Left hindlimb (tissue), 1 donor: ENCODE measurements around the gene PDE2A.

ENCODE experiments used
- DNase-seq: peaks from one replicate; pipeline ENCODE4 v3.0.0-alpha.2; 2018

The PDE2A gene

DNA sequence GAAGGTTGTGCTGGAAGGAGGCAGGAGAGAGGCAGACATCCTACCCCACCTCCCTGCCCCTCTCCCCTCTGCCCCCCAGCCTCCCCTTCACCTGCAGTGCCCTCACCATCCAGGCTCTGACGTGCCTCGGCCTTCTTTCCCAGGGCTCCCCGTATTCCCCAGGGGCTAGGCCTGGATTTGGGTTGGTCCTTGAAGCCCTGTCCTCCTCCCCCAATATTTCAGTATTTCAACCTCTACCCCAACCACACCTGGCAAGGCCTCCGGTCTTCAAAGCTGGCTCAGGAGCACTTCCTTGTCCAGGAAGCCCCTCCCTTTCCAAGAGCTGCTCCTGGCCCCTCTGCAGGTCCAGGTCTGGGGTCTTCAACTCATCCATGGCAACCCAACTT lies 8.6 kb upstream of the PDE2A start:
- DNase-seq = no peak

DNA sequence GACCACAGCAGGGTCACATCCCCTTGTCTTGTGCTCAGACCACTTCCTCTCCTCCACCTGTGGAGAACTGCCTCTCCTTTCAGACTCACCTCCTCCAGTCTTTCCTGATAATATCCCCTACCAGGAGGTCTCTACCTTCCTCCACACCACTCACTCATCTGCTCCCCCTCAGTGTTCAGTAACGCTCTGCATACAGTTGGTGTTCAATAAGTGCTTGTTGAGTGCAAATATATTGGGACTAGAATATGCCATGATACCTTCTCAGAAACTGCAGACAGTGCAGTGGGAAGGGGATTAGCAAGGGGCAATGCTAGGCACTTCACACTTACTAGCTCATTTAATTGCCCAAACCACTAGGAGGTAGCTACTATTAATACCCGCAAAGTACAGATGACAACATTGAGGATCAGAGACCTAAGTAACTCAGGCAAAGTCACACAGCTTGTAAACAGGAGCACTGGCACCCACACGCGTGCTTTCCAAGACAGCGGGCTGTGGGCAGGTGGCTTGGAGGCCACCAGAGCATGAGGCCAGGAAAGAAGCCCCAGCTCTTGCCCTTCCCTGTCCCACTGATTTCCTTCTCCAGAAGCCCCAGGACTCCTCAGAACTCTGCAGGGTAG lies 8.1 kb upstream of the PDE2A start:
- DNase-seq = no peak

GRCh38 chr11:72681226-72682153 lies 7.3 kb upstream of the PDE2A start:
- DNase-seq = no peak

DNA sequence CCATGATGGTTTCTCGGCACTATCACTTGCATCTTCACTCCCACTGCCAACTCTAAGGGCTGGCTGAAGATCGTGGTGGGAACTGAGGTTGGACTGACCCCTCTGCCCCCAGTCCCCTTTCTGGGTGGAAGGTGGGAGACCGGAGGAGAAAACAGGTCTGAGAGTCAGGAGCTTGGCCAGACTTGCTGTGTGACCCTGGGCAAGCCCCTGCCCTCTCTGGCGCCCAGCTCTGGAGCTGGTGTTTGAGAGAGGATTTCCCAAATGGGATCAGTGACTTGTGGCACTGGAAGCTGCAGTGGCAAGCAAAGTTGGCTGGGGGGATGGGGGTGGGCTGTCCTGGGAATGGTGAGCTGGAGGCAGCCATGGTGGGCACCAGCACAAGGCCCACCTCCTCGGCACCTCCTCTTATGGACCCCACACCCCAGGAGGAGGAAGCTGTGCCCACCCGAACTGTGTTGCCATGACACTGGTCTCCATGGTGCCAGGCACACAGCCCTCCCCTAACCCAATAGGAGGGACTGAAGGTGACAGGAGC lies 6.5 kb upstream of the PDE2A start:
- DNase-seq = no peak

- DNase-seq = no peak
Observed at GRCh38 chr11:72679869-72680268, 5.6 kb upstream of the PDE2A start.

DNA sequence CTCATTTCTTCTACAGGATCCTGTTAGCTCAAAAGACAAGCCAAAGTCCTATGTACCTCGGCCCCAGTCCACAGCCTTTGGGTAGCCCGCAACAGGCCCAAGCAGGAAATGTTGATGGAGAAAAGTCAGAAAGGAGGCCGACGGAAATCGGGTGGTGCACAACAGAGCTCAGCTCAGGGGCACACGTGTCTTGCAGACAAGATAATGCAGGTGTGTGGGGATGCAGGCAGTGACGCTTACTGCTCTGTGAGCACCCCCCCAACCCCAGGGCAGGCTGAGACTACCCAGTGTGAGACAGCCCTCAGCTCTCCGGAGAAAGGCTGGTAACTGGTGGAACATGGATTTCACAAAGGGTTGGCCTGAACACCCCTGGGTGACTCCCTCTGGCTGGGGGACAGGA lies 4.3 kb upstream of the PDE2A start:
- DNase-seq = no peak

DNA sequence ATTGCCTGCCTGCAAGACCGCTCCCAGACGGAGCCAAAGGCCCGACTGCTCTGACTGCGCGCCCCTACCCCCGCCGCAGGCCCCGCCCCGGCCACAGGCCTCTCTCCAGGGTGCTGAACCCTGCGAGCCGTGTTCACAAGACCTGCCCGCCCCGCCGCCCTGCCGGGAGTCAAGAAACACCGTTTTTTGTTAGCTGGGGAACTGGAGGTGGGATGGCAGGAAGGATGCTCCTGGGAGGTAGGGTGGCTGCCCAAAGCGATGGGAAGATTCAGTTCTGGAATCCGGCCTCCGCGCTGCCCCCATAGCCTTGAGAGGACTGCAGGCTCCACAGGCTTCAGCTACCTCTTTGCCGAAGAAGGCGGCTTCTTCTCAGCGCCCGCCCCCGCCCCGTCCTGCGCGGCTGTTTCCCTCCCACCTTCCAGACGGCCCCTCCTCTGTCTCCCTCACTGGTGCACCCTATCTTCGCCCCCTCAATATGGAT lies 2.7 kb upstream of the PDE2A start:
- DNase-seq = peak; percentile 85

DNA sequence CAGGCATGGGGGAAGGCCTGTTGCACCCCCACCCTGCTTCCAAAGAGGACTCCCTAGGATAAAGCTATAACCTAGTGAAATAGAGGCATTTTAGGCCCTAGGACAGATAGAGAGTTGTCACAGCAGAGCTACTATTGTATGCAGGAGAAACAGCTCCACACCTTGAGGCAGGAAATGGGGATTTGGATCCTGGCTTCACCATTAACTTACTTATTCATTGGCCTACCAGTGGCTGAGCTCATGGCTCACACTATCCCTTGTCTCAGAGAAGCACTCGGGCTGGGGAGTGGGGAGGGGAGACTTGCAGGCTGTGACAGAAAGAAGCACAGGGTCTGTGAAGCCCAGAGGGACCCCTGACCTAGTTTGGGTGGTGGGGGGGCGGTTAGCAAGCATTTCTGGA lies 999 bp upstream of the PDE2A start:
- DNase-seq = no peak

DNA sequence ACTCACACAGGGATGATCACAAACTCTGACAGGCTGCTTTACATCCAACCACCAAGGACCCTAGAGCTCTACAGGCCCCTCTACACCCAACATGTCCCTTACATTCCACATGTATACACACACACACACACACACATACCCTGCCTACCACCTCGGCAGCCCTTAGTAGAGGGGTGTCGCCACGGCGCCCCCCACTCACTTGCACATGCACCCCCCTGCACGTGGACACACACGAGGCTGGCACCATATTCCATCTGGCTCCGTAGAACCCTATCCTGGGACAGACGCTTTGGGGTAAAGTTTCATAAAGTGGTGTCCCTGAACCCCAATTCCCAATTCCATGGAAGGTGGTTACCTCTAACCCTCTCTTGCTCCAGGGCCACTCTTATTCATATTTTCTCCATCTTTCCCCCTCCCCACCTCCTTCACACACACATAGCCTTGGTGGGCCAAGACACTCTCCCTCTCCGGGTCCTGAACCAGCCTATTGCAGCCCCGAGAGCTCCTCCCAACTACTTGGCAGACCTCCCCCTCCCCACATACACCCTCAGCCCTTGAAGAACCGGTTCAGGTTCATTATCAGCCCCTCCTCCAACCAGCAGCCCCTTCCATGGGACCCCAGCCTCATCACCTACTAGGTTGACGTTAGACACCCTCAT lies 809 bp downstream of the PDE2A start:
- no peak for DNase-seq

- no peak for DNase-seq
Observed at GRCh38 chr11:72672597-72673238, 1.5 kb downstream of the PDE2A start.

DNA sequence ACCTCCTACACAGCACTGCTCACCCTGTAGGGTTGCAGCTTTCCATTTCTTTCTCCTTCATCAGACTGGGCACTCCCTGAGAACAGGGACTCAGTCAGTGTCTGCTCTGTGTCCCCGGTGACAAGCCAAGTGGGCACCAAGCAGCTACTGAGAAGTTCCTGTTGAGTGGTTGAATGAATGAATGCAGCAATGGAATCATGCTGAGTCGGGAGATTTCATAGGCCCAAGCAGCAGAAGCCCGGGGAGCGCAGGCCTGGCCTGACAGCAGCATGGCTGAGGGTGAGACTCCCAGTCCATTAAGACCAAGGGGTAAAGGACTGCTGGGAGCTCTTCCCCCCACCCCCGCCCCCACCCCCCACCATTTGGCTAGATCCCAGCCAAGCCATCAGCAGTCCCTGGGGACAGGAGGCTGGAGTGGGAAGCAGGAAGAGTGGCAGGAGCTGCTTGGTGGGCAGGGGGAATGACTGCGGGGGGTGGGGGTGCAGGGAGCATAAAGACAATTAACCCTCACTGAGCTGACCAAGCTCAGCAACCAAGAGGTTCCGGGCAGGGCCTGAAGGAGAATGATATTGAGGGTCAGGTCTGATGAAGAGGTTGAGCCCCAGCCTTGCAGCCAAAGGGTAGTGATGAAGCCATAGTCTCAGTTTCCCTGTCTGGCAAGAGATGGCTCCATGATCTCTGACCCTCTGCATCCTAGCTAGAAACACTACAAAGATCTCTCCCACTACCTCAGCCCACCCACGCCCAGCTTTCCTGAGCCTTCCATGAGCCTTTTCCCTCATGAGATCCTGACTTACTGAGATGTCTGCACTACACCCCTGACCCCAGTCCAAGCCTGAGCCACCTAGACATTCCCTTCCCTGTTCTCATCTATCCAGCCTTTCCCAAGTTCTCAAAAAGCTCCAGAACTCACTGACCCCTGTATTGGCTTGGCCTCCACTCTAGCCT lies 2.8 kb downstream of the PDE2A start:
- no peak for DNase-seq

DNA sequence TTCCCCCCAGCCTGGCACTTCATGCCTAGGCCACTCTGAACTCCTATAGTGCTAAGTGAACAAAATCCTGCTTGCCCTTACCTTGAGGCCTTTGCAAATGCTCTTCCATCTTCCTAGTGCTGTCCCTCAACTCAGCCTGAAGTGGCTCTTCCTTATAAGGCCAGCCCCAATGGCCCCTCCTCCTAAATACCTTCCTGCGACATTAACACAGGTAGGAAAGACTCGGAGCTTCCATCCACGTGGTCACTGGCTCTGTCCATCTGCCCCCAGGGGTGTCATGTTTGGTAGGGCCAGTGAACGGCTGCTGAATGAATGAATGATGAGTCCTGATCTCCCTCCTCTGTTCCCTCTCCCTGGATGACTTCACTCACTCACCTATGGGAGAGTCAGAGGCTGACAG lies 4.2 kb downstream of the PDE2A start:
- DNase-seq = no peak

DNA sequence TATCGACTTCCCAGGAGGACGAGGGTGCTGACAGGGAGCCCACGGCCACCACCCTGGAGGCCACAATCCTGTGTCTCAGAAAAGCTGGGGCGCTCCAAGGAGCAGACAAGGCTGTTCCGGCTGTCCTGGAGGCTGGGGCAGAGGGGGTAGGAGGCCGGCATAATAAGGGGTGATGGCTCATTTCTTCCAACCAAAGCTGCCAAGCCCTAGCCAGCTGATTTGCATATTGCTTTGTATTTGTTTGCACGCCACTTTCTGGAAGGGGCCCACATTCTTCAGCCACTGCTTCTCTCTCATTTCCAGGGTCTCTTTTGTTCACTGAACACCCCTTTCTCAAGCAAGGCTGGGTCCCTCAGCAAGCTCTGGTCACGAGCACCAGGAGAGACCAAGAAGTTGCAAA lies 4.7 kb downstream of the PDE2A start:
- DNase-seq = no peak

DNA sequence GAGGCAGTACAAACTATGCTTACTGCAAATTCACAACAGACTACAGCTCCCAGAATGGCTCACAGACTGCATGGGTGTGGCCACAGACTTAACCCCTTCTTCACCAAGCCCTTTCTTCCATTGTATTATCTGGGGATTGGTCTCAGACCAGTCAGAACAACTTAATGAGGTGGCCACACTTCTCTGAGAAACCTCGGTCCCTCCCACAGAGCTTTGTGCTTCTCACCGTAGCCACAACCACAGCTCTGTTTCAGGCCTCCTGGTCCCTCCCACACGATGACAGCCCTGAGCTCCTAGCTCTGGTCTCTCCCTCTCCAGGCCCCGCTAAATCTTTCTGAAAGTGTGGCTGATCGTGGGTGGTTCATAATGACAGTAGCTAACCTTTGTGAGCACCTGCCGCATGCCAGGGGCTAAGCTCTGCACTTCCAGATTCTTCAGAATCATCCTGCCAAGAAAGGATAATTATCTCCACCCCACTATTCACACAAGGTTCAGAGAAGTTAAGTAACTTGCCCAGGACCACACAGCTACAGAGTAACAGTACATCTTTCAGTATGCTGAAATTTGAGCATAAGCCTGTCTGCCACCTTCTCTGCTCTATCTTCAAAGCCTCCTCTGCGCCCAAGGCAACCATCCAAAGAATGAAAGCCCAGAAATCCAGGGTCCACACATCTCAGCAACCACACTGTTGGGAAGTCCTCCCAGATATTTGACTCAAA lies 5.4 kb downstream of the PDE2A start:
- DNase-seq = no peak

- no peak for DNase-seq
Observed at GRCh38 chr11:72665911-72666472, 8.2 kb downstream of the PDE2A start.

DNA sequence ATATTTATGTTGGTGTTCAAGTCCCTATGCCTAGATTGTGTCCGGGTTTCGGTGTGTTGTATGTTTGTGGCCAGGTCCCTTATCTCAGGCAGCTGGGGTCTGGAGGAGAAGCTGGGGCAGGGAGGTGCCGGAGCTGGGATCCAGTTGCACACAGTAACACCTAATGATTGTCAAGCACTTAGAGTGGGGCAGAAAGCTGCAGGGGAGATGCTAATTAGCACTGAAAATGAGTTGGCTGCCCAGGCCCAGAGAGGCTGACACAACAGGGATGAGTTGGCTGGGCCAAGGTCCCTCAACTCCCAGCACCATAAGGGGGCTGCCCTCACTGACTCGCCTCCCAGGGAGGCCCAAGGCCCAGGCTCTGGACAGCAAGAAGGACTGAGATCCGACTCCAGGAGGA lies 12.2 kb downstream of the PDE2A start:
- no peak for DNase-seq

GRCh38 chr11:72661486-72661885 lies 12.7 kb downstream of the PDE2A start:
- DNase-seq = no peak

- no peak for DNase-seq
Observed at GRCh38 chr11:72658989-72659640, 15.1 kb downstream of the PDE2A start.

- DNase-seq = no peak
Observed at GRCh38 chr11:72657411-72658100, 16.7 kb downstream of the PDE2A start.
